DND-41 (cell line): ENCODE results near the gene MROH2A.

Experiments used
- CTCF ChIP-seq: IDR thresholded peaks from 2 replicates; pipeline ENCODE4 v1.5.1; 2012; ENCODE audit warnings: borderline replicate concordance, low read length, moderate library complexity, mild to moderate bottlenecking; ENCODE audit not compliant: poor library complexity, severe bottlenecking; ENCODE audit errors: extremely low read depth
- EZH2 ChIP-seq: IDR thresholded peaks from 3 replicates; pipeline ENCODE4 v1.6.1; 2012; ENCODE audit warnings: borderline replicate concordance, low read depth, mild to moderate bottlenecking, moderate library complexity, low read length, inconsistent platforms; ENCODE audit not compliant: severe bottlenecking

DNA sequence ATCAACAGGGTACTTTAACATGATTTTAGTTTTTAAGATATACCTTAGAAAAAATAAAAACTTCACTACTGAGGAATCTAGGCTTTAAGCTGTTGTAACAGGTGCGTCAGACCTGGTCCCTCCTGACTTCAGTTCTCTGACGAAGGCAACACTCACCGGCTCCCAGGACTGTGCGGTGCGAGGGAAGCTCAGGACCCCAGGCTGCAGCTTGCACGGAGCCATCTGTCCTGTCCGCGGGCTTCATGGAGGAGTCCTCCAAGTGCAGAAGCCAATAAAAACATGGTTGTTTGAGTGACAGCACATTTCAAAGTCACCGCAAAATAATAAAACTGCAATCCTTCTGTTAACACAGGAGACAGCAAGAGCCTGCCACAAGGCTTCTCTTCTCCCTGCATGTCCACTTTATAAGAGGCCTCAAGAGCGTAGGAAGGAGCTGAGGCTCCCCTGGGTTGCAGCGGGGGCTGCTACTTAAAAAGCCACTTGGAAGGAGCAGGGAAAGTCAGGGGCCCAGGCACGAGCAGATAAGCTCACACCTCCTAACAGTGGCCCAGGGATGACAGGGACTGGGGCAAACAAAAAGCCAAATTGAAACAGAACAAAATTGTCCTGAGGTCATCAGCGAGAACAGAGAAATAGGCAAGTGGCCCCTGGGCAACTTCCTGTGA lies 71.6 kb downstream of the MROH2A start:
- TF ChIP-seq EZH2 (no peak), CTCF (no peak)
